Measurements from ENCODE around the gene RBM34.
A peak's percentile ranks its signal among the peaks of the same experiment; 100 is the strongest.
"Not testable (repeated sequence)": the region's sequence is repeated elsewhere in the genome, so short reads cannot be mapped to it uniquely, and the experiment has no call there.

Gene RBM34

GRCh38 chr1:235113183-235113917 lies 47.7 kb downstream of the RBM34 start:
- no peak for DNase-seq (ENCODE audit: low read depth in 2 of 2, low spot score in 1 of 2)

- no peak for DNase-seq (ENCODE audit: low read depth in 2 of 2, low spot score in 1 of 2)
These were observed 48.5 kb downstream of the RBM34 start for GRCh38 chr1:235112297-235113182.

- no peak for DNase-seq (ENCODE audit: low read depth in 2 of 2, low spot score in 1 of 2)
These were observed 49.9 kb downstream of the RBM34 start for GRCh38 chr1:235111107-235111506.

- no peak for DNase-seq (ENCODE audit: low read depth in 2 of 2, low spot score in 1 of 2)
These were observed 52.2 kb downstream of the RBM34 start for GRCh38 chr1:235108876-235109275.

- no peak for DNase-seq (ENCODE audit: low read depth in 2 of 2, low spot score in 1 of 2)
These were observed 52.9 kb downstream of the RBM34 start for GRCh38 chr1:235108185-235108593.

GRCh38 chr1:235107368-235108184 lies 53.5 kb downstream of the RBM34 start:
- no peak for DNase-seq (ENCODE audit: low read depth in 2 of 2, low spot score in 1 of 2)

- no peak for DNase-seq (ENCODE audit: low read depth in 2 of 2, low spot score in 1 of 2)
These were observed 54.6 kb downstream of the RBM34 start for GRCh38 chr1:235106457-235106856.

- DNase-seq (ENCODE audit: low read depth in 2 of 2, low spot score in 1 of 2), result no peak
These were observed 55.7 kb downstream of the RBM34 start for GRCh38 chr1:235105051-235106043.

- DNase-seq (ENCODE audit: low read depth in 2 of 2, low spot score in 1 of 2), result no peak
These were observed 58.0 kb downstream of the RBM34 start for GRCh38 chr1:235102993-235103411.

GRCh38 chr1:235102259-235102582 lies 58.8 kb downstream of the RBM34 start:
- DNase-seq (ENCODE audit: low read depth in 2 of 2, low spot score in 1 of 2), result no peak

- no peak for DNase-seq (ENCODE audit: low read depth in 2 of 2, low spot score in 1 of 2)
These were observed 59.3 kb downstream of the RBM34 start for GRCh38 chr1:235101558-235102258.

- no peak for DNase-seq (ENCODE audit: low read depth in 2 of 2, low spot score in 1 of 2)
These were observed 60.8 kb downstream of the RBM34 start for GRCh38 chr1:235100194-235100772.

- DNase-seq (ENCODE audit: low read depth in 2 of 2, low spot score in 1 of 2), result no peak
These were observed 62.1 kb downstream of the RBM34 start for GRCh38 chr1:235098991-235099390.

GRCh38 chr1:235098547-235098946 lies 62.5 kb downstream of the RBM34 start:
- no peak for DNase-seq (ENCODE audit: low read depth in 2 of 2, low spot score in 1 of 2)

- not testable (repeated sequence) for DNase-seq (ENCODE audit: low read depth in 2 of 2, low spot score in 1 of 2)
These were observed 63.5 kb downstream of the RBM34 start for GRCh38 chr1:235097501-235097900.

- no peak for DNase-seq (ENCODE audit: low read depth in 2 of 2, low spot score in 1 of 2)
These were observed 65.0 kb downstream of the RBM34 start for GRCh38 chr1:235095938-235096562.

- DNase-seq (ENCODE audit: low read depth in 2 of 2, low spot score in 1 of 2), result peak; percentile 62 to 67
These were observed 67.1 kb downstream of the RBM34 start for GRCh38 chr1:235093696-235094592.

Data from stimulated activated CD8-positive, alpha-beta memory T cell treated with anti-CD3 and anti-CD28 coated beads, Interleukin-4, amount 100 ng/mL, for 1 hour (primary cell).